ENCODE results near the gene CBARP.

DNA sequence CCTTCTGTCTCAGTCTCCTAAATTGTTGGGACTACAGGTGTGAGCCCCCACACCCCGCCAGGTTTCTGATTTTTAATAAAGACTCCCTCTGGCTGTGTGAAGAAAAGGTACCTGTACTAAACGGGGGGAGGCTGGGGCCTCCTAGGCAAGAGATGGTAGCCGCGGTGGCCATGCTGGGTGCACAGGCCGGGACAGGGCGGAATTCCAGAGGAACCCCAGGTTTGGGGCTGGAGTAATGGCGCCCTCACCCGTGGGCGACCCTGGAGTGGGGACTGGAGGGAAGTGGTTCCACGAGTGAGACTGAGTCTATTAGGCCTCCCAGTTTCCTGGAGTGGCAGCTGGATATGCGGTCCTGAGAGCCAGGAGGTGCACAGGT is 1.6 kb upstream of the CBARP start:
- TF ChIP-seq CTCF (IDR thresholded peaks at IDR 0.05; ENCODE audit: low read depth, low read length) (no peak), POLR2A (IDR thresholded peaks at IDR 0.05; ENCODE audit: extremely low read depth, insufficient read length) (no peak), MYC (IDR thresholded peaks at IDR 0.05; ENCODE audit: low read depth, low read length) (no peak)
